DOHH2 (cell line): ENCODE measurements around the gene DGKZ.

ENCODE experiments used
- CTCF ChIP-seq: fragments of 200-600 bp; sonication (generic); IDR thresholded peaks from one replicate; pipeline ENCODE4 v1.5.1; 2014; ENCODE audit warnings: antibody characterized with exemption, mild to moderate bottlenecking, low read depth, low read length; ENCODE audit not compliant: poor library complexity, severe bottlenecking
- EZH2phosphoT487 ChIP-seq: fragments of 200-600 bp; sonication (generic); IDR thresholded peaks from 2 replicates; pipeline ENCODE4 v1.6.1; 2017; ENCODE audit warnings: borderline replicate concordance, mild to moderate bottlenecking, antibody characterized with exemption, low read length, moderate library complexity, mixed read lengths

GRCh38 chr11:46383404-46383758 is 36.1 kb downstream of the DGKZ start:
- TF ChIP-seq CTCF (peak; percentile 27), EZH2phosphoT487 (no peak)
